Astrocyte of the cerebellum (primary cell): ENCODE measurements around the gene NOTCH1.
"Not testable (repeated sequence)": the region's sequence is repeated elsewhere in the genome, so short reads cannot be mapped to it uniquely, and the experiment has no call there.

Source experiments
- DNase-seq: peaks from one replicate; pipeline ENCODE4 v3.0.0-alpha.2; 2011; ENCODE audit warnings: low read depth
- H3K4me3 ChIP-seq: 2 replicates; pipeline ENCODE4 v1.5.1; 2011; ENCODE audit warnings: mild to moderate bottlenecking, low read depth, low read length, moderate library complexity
- CTCF ChIP-seq: IDR thresholded peaks from 2 replicates; pipeline ENCODE4 v1.5.1; 2012; ENCODE audit warnings: low read length, low read depth, moderate library complexity, mild to moderate bottlenecking; ENCODE audit errors: missing control alignments
- in situ Hi-C: cut with HindIII; loops from 2 replicates; pipeline ENCODE4 v1.10.0; 2017; ENCODE audit warnings: low sequenced_read_pairs

Gene NOTCH1

GRCh38 chr9:136578915-136579649, 33.2 kb upstream of the NOTCH1 start:
- H3K4me3 ChIP-seq, result no peak overlapping the region
- in situ Hi-C loops, result no loop called here
- no peak for DNase-seq
- no peak for TF ChIP-seq CTCF

GRCh38 chr9:136578626-136578914, 32.7 kb upstream of the NOTCH1 start:
- DNase-seq, result no peak
- H3K4me3 ChIP-seq, result no peak overlapping the region
- in situ Hi-C loops, result no loop called here
- no peak for TF ChIP-seq CTCF

GRCh38 chr9:136577941-136578625, 32.2 kb upstream of the NOTCH1 start:
- TF ChIP-seq CTCF, result no peak
- DNase-seq, result no peak
- H3K4me3 ChIP-seq, result no peak overlapping the region
- in situ Hi-C loops, result no loop called here

- no peak for DNase-seq
- in situ Hi-C loops, result no loop called here
- H3K4me3 ChIP-seq, result no peak overlapping the region
- TF ChIP-seq CTCF, result no peak
Measured at GRCh38 chr9:136576269-136576626, 30.4 kb upstream of the NOTCH1 start.

- DNase-seq, result no peak
- no peak for TF ChIP-seq CTCF
- H3K4me3 ChIP-seq, result no peak overlapping the region
- in situ Hi-C loops, result no loop called here
Measured at GRCh38 chr9:136575626-136576268, 29.9 kb upstream of the NOTCH1 start.

GRCh38 chr9:136574606-136575005, 28.8 kb upstream of the NOTCH1 start:
- DNase-seq, H3K4me3 ChIP-seq, in situ Hi-C loops: not testable (repeated sequence)
